Loucy (cell line): ENCODE results near the gene SH3RF2.
"Not testable (repeated sequence)": the region's sequence is repeated elsewhere in the genome, so short reads cannot be mapped to it uniquely, and the experiment has no call there.

Experiments used
- H2AFZ ChIP-seq: fragments of 200-600 bp; sonication (generic); 2 replicates; pipeline ENCODE4 v1.6.0; 2016; ENCODE audit warnings: antibody characterized with exemption, mild to moderate bottlenecking, low read length, moderate library complexity
- H3F3A ChIP-seq: fragments of 200-600 bp; 2 replicates; pipeline ENCODE4 v1.6.0; 2016; ENCODE audit warnings: antibody characterized with exemption, low read depth, mild to moderate bottlenecking
- H3K27me3 ChIP-seq: fragments of 200-600 bp; sonication (generic); 2 replicates; pipeline ENCODE4 v1.6.1; 2014; ENCODE audit warnings: low read length, mild to moderate bottlenecking; ENCODE audit not compliant: insufficient read depth, poor library complexity, severe bottlenecking
- H3K36me3 ChIP-seq: fragments of 200-600 bp; sonication (generic); 2 replicates; pipeline ENCODE4 v1.6.1; 2016; ENCODE audit warnings: low read length; ENCODE audit not compliant: insufficient read depth
- H3K4me1 ChIP-seq: fragments of 200-600 bp; sonication (generic); 2 replicates; pipeline ENCODE4 v1.5.1; 2014; ENCODE audit warnings: low read length, mild to moderate bottlenecking; ENCODE audit not compliant: insufficient read depth, poor library complexity, severe bottlenecking
- H3K4me2 ChIP-seq: fragments of 200-600 bp; sonication (generic); 2 replicates; pipeline ENCODE4 v1.6.0; 2014; ENCODE audit warnings: antibody characterized with exemption, low read length, low read depth, mild to moderate bottlenecking; ENCODE audit not compliant: poor library complexity, severe bottlenecking
- H3K4me3 ChIP-seq: fragments of 200-600 bp; sonication (generic); 2 replicates; pipeline ENCODE4 v1.5.1; 2014; ENCODE audit warnings: low read length, mild to moderate bottlenecking, mixed read lengths; ENCODE audit not compliant: poor library complexity, severe bottlenecking
- H3K79me2 ChIP-seq: fragments of 200-600 bp; sonication (generic); 2 replicates; pipeline ENCODE4 v1.6.1; 2014; ENCODE audit warnings: low read length; ENCODE audit not compliant: insufficient read depth
- H3K9ac ChIP-seq: fragments of 200-600 bp; sonication (generic); 2 replicates; pipeline ENCODE4 v1.6.0; 2014; ENCODE audit warnings: mild to moderate bottlenecking, low read depth, low read length, moderate library complexity; ENCODE audit not compliant: poor library complexity, severe bottlenecking
- H3K9me2 ChIP-seq: fragments of 200-600 bp; sonication (generic); replicated peaks from 2 replicates; pipeline ENCODE4 v1.6.1; 2016; ENCODE audit warnings: low read depth, low read length, mixed read lengths
- H3K9me3 ChIP-seq: fragments of 200-600 bp; sonication (generic); 2 replicates; pipeline ENCODE4 v1.6.1; 2014; ENCODE audit warnings: mild to moderate bottlenecking, antibody characterized with exemption, low read length, low read depth; ENCODE audit not compliant: insufficient read depth
- H4K20me1 ChIP-seq: fragments of 200-600 bp; sonication (generic); 2 replicates; pipeline ENCODE4 v1.6.0; 2014; ENCODE audit warnings: antibody characterized with exemption, low read length, mild to moderate bottlenecking; ENCODE audit not compliant: insufficient read depth, poor library complexity, severe bottlenecking
- CTCF ChIP-seq: fragments of 200-600 bp; sonication (generic); conservative IDR thresholded peaks from 2 replicates; pipeline ENCODE4 v1.5.1; 2014; ENCODE audit warnings: mild to moderate bottlenecking, antibody characterized with exemption, low read length
- EZH2phosphoT487 ChIP-seq: fragments of 200-600 bp; IDR thresholded peaks from 2 replicates; pipeline ENCODE4 v1.6.1; 2018; ENCODE audit warnings: antibody characterized with exemption, mild to moderate bottlenecking, moderate library complexity, borderline replicate concordance

SH3RF2 gene

GRCh38 chr5:145889611-145890010 lies 46.8 kb upstream of the SH3RF2 start:
- Histone ChIP-seq H3K79me2 (no peaks in the 10 kb centered on the region), H3K36me3 (no peaks in the 10 kb centered on the region), H3K9me3 (no peaks in the 10 kb centered on the region), H3K9me2 (no peaks in the 10 kb centered on the region), H3K4me2 (no peak overlapping the region), H3K4me1 (no peaks in the 10 kb centered on the region), H3K4me3 (no peak overlapping the region), H3K27me3 (no peaks in the 10 kb centered on the region), H3F3A (no peaks in the 10 kb centered on the region), H3K9ac (no peak overlapping the region), H2AFZ (no peak overlapping the region), H4K20me1 (no peaks in the 10 kb centered on the region)
- TF ChIP-seq CTCF (no peak), EZH2phosphoT487 (no peak)

- H3K9me2 ChIP-seq, H3K9me3 ChIP-seq, H3K9ac ChIP-seq, H3K36me3 ChIP-seq, H3K27me3 ChIP-seq, H4K20me1 ChIP-seq, H3K4me3 ChIP-seq, H3K79me2 ChIP-seq, H3F3A ChIP-seq, H3K4me1 ChIP-seq, H3K4me2 ChIP-seq, H2AFZ ChIP-seq: not testable (repeated sequence)
These were observed 45.0 kb upstream of the SH3RF2 start for GRCh38 chr5:145891378-145891777.

GRCh38 chr5:145898171-145898570 lies 38.2 kb upstream of the SH3RF2 start:
- Histone ChIP-seq H3K9ac (no peak overlapping the region), H3K9me3 (no peaks in the 10 kb centered on the region; the same call in 1 of the 2 replicates), H3K9me2 (no peaks in the 10 kb centered on the region), H3K36me3 (no peaks in the 10 kb centered on the region), H3K4me1 (no peaks in the 10 kb centered on the region), H3K4me3 (no peak overlapping the region), H3K27me3 (no peaks in the 10 kb centered on the region), H3K4me2 (no peak overlapping the region), H4K20me1 (no peaks in the 10 kb centered on the region), H3F3A (no peaks in the 10 kb centered on the region), H3K79me2 (no peaks in the 10 kb centered on the region), H2AFZ (no peak overlapping the region)
- TF ChIP-seq EZH2phosphoT487, result no peak
- no peak for TF ChIP-seq CTCF

GRCh38 chr5:145902421-145902820 lies 34.0 kb upstream of the SH3RF2 start:
- Histone ChIP-seq H3K36me3 (no peaks in the 10 kb centered on the region), H3K9me3 (no peaks in the 10 kb centered on the region; the same call in 1 of the 2 replicates), H4K20me1 (no peaks in the 10 kb centered on the region), H3K9me2 (no peaks in the 10 kb centered on the region), H3K27me3 (no peaks in the 10 kb centered on the region), H3K79me2 (no peaks in the 10 kb centered on the region), H3K4me2 (no peak overlapping the region), H2AFZ (no peak overlapping the region), H3K4me1 (no peaks in the 10 kb centered on the region), H3K4me3 (no peak overlapping the region), H3K9ac (no peak overlapping the region), H3F3A (no peaks in the 10 kb centered on the region)
- no peak for TF ChIP-seq EZH2phosphoT487
- no peak for TF ChIP-seq CTCF
